ENCODE data around the gene TOR1AIP2. TPM values are rescaled to one million over a fixed set of nuclear protein-coding genes. Genes with fewer than 3 reads are reported as not detected.
"Not testable (repeated sequence)": the region's sequence is repeated elsewhere in the genome, so short reads cannot be mapped to it uniquely, and the experiment has no call there.

TOR1AIP2 gene
- total RNA-seq, 1 donor from 2014 or later, result 64.2 TPM

- TF ChIP-seq CTCF (IDR thresholded peaks at IDR 0.05; ENCODE audit: insufficient read depth, low read length, severe bottlenecking), result no peak
- peak; percentile 18 for DNase-seq (ENCODE audit: low read depth)
- Histone ChIP-seq H3K27me3 (ENCODE audit: control insufficient read depth, insufficient read depth, low read length) (no peaks in the 10 kb centered on the region), H3K36me3 (ENCODE audit: control insufficient read depth, insufficient read depth, low read length) (no peaks in the 10 kb centered on the region), H3K4me3 (ENCODE audit: low read depth, low read length) (no peak overlapping the region)
- no peak for FAIRE-seq
These were observed 69.7 kb downstream of the TOR1AIP2 start for GRCh38 chr1:179807691-179808485.

GRCh38 chr1:179807291-179807690 lies 70.3 kb downstream of the TOR1AIP2 start:
- H3K27me3 ChIP-seq (ENCODE audit: control insufficient read depth, insufficient read depth, low read length), result no peaks in the 10 kb centered on the region
- FAIRE-seq (no peak), DNase-seq (ENCODE audit: low read depth) (no peak)
- no peaks in the 10 kb centered on the region for H3K36me3 ChIP-seq (ENCODE audit: control insufficient read depth, insufficient read depth, low read length)
- no peak for TF ChIP-seq CTCF (IDR thresholded peaks at IDR 0.05; ENCODE audit: insufficient read depth, low read length, severe bottlenecking)
- H3K4me3 ChIP-seq (ENCODE audit: low read depth, low read length), result no peak overlapping the region

- DNase-seq (ENCODE audit: low read depth) (no peak), FAIRE-seq (no peak)
These were observed 71.3 kb downstream of the TOR1AIP2 start for GRCh38 chr1:179806333-179806732.

GRCh38 chr1:179805291-179806195 lies 72.1 kb downstream of the TOR1AIP2 start:
- FAIRE-seq (no peak), DNase-seq (ENCODE audit: low read depth) (no peak)
- no peak overlapping the region for H3K4me3 ChIP-seq (ENCODE audit: low read depth, low read length)
- no peaks in the 10 kb centered on the region for H3K36me3 ChIP-seq (ENCODE audit: control insufficient read depth, insufficient read depth, low read length)
- no peak for TF ChIP-seq CTCF (IDR thresholded peaks at IDR 0.05; ENCODE audit: insufficient read depth, low read length, severe bottlenecking)
- no peaks in the 10 kb centered on the region for H3K27me3 ChIP-seq (ENCODE audit: control insufficient read depth, insufficient read depth, low read length)

More at GRCh38 chr1:179806333-179806732, 71.3 kb downstream of the TOR1AIP2 start:
- H3K27me3 ChIP-seq (ENCODE audit: control insufficient read depth, insufficient read depth, low read length), result no peaks in the 10 kb centered on the region
- no peak overlapping the region for H3K4me3 ChIP-seq (ENCODE audit: low read depth, low read length)
- H3K36me3 ChIP-seq (ENCODE audit: control insufficient read depth, insufficient read depth, low read length), result no peaks in the 10 kb centered on the region
- TF ChIP-seq CTCF (IDR thresholded peaks at IDR 0.05; ENCODE audit: insufficient read depth, low read length, severe bottlenecking), result no peak

GRCh38 chr1:179804417-179804816 lies 73.2 kb downstream of the TOR1AIP2 start:
- not testable (repeated sequence) for FAIRE-seq; H3K27me3 ChIP-seq (ENCODE audit: control insufficient read depth, insufficient read depth, low read length); DNase-seq (ENCODE audit: low read depth); H3K36me3 ChIP-seq (ENCODE audit: control insufficient read depth, insufficient read depth, low read length); H3K4me3 ChIP-seq (ENCODE audit: low read depth, low read length)

- DNase-seq (ENCODE audit: low read depth) (no peak), FAIRE-seq (no peak)
- no peaks in the 10 kb centered on the region for H3K36me3 ChIP-seq (ENCODE audit: control insufficient read depth, insufficient read depth, low read length)
- no peak overlapping the region for H3K4me3 ChIP-seq (ENCODE audit: low read depth, low read length)
- no peak for TF ChIP-seq CTCF (IDR thresholded peaks at IDR 0.05; ENCODE audit: insufficient read depth, low read length, severe bottlenecking)
- H3K27me3 ChIP-seq (ENCODE audit: control insufficient read depth, insufficient read depth, low read length), result no peaks in the 10 kb centered on the region
These were observed 73.7 kb downstream of the TOR1AIP2 start for GRCh38 chr1:179803918-179804317.
